ENCODE data around the gene CPED1. TPM values are rescaled to one million over a fixed set of nuclear protein-coding genes. Genes with fewer than 3 reads are reported as not detected.
"Not testable (repeated sequence)": the region's sequence is repeated elsewhere in the genome, so short reads cannot be mapped to it uniquely, and the experiment has no call there.

Gene CPED1
- total and polyA plus RNA-seq, 3 experiments from 2014 or later = 0.09 to 0.27 TPM; not detected in 1

GRCh38 chr7:121304102-121304658 is 315.7 kb downstream of the CPED1 start:
- no peak overlapping the region for H3K27ac Mint-ChIP-seq
- Histone ChIP-seq H3K4me1 (ENCODE audit: insufficient read depth, low read length) (no peaks in the 10 kb centered on the region), H3K27ac (ENCODE audit: low read depth, low read length) (no peak overlapping the region), H3K27me3 (ENCODE audit: insufficient read depth, low read length, poor library complexity, severe bottlenecking) (no peaks in the 10 kb centered on the region), H3K36me3 (ENCODE audit: insufficient read depth, low read length) (no peaks in the 10 kb centered on the region), H3K9me3 (ENCODE audit: low read length) (no peaks in the 10 kb centered on the region), H3K4me3 (ENCODE audit: low read length) (no peak overlapping the region)
- CTCF ChIA-PET = no interaction called here
- no peaks in the 10 kb centered on the region for H3K9me3 Mint-ChIP-seq
- POLR2A ChIA-PET = no interaction called here
- H3K36me3 Mint-ChIP-seq = no peaks in the 10 kb centered on the region
- peaks cover 3 to 50% of the 10 kb centered on the region in 2 donors for H3K27me3 Mint-ChIP-seq
- no peak overlapping the region for H3K4me3 Mint-ChIP-seq
- no peaks in the 10 kb centered on the region for H3K4me1 Mint-ChIP-seq
- no peak for DNase-seq

GRCh38 chr7:121305109-121305508 is 316.6 kb downstream of the CPED1 start:
- POLR2A ChIA-PET = no interaction called here
- DNase-seq = no peak
- Mint-ChIP-seq H3K27me3 (peaks cover 8 to 52% of the 10 kb centered on the region in 2 donors), H3K36me3 (no peaks in the 10 kb centered on the region), H3K4me3 (no peak overlapping the region), H3K9me3 (no peaks in the 10 kb centered on the region), H3K27ac (no peak overlapping the region), H3K4me1 (no peaks in the 10 kb centered on the region)
- Histone ChIP-seq H3K4me1 (ENCODE audit: insufficient read depth, low read length) (no peaks in the 10 kb centered on the region), H3K36me3 (ENCODE audit: insufficient read depth, low read length) (no peaks in the 10 kb centered on the region), H3K4me3 (ENCODE audit: low read length) (no peak overlapping the region), H3K27me3 (ENCODE audit: insufficient read depth, low read length, poor library complexity, severe bottlenecking) (no peaks in the 10 kb centered on the region), H3K9me3 (ENCODE audit: low read length) (no peaks in the 10 kb centered on the region), H3K27ac (ENCODE audit: low read depth, low read length) (no peak overlapping the region)
- CTCF ChIA-PET = no interaction called here

GRCh38 chr7:121306565-121306964 is 318.1 kb downstream of the CPED1 start:
- Histone ChIP-seq H3K4me1 (ENCODE audit: insufficient read depth, low read length) (no peaks in the 10 kb centered on the region), H3K27ac (ENCODE audit: low read depth, low read length) (no peak overlapping the region), H3K27me3 (ENCODE audit: insufficient read depth, low read length, poor library complexity, severe bottlenecking) (no peaks in the 10 kb centered on the region), H3K36me3 (ENCODE audit: insufficient read depth, low read length) (no peaks in the 10 kb centered on the region), H3K9me3 (ENCODE audit: low read length) (no peaks in the 10 kb centered on the region), H3K4me3 (ENCODE audit: low read length) (no peak overlapping the region)
- Mint-ChIP-seq H3K9me3 (no peaks in the 10 kb centered on the region), H3K4me3 (no peak overlapping the region), H3K27me3 (peaks cover 8 to 46% of the 10 kb centered on the region in 2 donors), H3K4me1 (no peaks in the 10 kb centered on the region), H3K36me3 (no peaks in the 10 kb centered on the region), H3K27ac (no peak overlapping the region)
- ChIA-PET POLR2A (no interaction called here), CTCF (no interaction called here)
- DNase-seq = no peak

- no peak overlapping the region for H3K27ac ChIP-seq (ENCODE audit: low read depth, low read length)
- H3K4me1 Mint-ChIP-seq = no peaks in the 10 kb centered on the region
- no peaks in the 10 kb centered on the region for H3K9me3 ChIP-seq (ENCODE audit: low read length)
- H3K27ac Mint-ChIP-seq = no peak overlapping the region
- H3K36me3 ChIP-seq (ENCODE audit: insufficient read depth, low read length) = no peaks in the 10 kb centered on the region
- no peaks in the 10 kb centered on the region for H3K27me3 ChIP-seq (ENCODE audit: insufficient read depth, low read length, poor library complexity, severe bottlenecking)
- no peak overlapping the region for H3K4me3 ChIP-seq (ENCODE audit: low read length)
- H3K9me3 Mint-ChIP-seq = no peaks in the 10 kb centered on the region
- H3K36me3 Mint-ChIP-seq = no peaks in the 10 kb centered on the region
- H3K4me3 Mint-ChIP-seq = no peak overlapping the region
- H3K27me3 Mint-ChIP-seq = peaks cover 8 to 42% of the 10 kb centered on the region in 2 donors
- H3K4me1 ChIP-seq (ENCODE audit: insufficient read depth, low read length) = no peaks in the 10 kb centered on the region
- DNase-seq = no peak
- ChIA-PET CTCF (no interaction called here), POLR2A (no interaction called here)
These were observed 318.6 kb downstream of the CPED1 start for GRCh38 chr7:121307021-121307574.

GRCh38 chr7:121313220-121313792 is 324.8 kb downstream of the CPED1 start:
- Histone ChIP-seq H3K4me3 (ENCODE audit: low read length) (no peak overlapping the region), H3K36me3 (ENCODE audit: insufficient read depth, low read length) (no peaks in the 10 kb centered on the region), H3K27ac (ENCODE audit: low read depth, low read length) (no peak overlapping the region), H3K27me3 (ENCODE audit: insufficient read depth, low read length, poor library complexity, severe bottlenecking) (no peaks in the 10 kb centered on the region), H3K4me1 (ENCODE audit: insufficient read depth, low read length) (no peaks in the 10 kb centered on the region), H3K9me3 (ENCODE audit: low read length) (no peaks in the 10 kb centered on the region)
- H3K4me3 Mint-ChIP-seq = no peak overlapping the region
- POLR2A ChIA-PET = no interaction called here
- no peaks in the 10 kb centered on the region for H3K9me3 Mint-ChIP-seq
- peaks cover 5 to 9% of the 10 kb centered on the region in 2 donors for H3K27me3 Mint-ChIP-seq
- H3K36me3 Mint-ChIP-seq = no peaks in the 10 kb centered on the region
- CTCF ChIA-PET = no interaction called here
- DNase-seq = no peak
- H3K4me1 Mint-ChIP-seq = peaks cover 0 to 8% (median 0%) of the 10 kb centered on the region in 3 donors
- H3K27ac Mint-ChIP-seq = no peak overlapping the region

GRCh38 chr7:121313793-121314676 is 325.5 kb downstream of the CPED1 start:
- Histone ChIP-seq H3K9me3 (ENCODE audit: low read length) (no peaks in the 10 kb centered on the region), H3K4me1 (ENCODE audit: insufficient read depth, low read length) (no peaks in the 10 kb centered on the region), H3K36me3 (ENCODE audit: insufficient read depth, low read length) (no peaks in the 10 kb centered on the region), H3K4me3 (ENCODE audit: low read length) (no peak overlapping the region), H3K27ac (ENCODE audit: low read depth, low read length) (no peak overlapping the region), H3K27me3 (ENCODE audit: insufficient read depth, low read length, poor library complexity, severe bottlenecking) (no peaks in the 10 kb centered on the region)
- Mint-ChIP-seq H3K9me3 (no peaks in the 10 kb centered on the region), H3K4me1 (peaks cover 0 to 8% (median 0%) of the 10 kb centered on the region in 3 donors), H3K27me3 (peaks cover 4 to 5% of the 10 kb centered on the region in 2 donors), H3K36me3 (no peaks in the 10 kb centered on the region), H3K4me3 (peak overlapping the region in 2 of 7 donors; percentile 3 to 33), H3K27ac (no peak overlapping the region)
- ChIA-PET POLR2A (no interaction called here), CTCF (no interaction called here)
- no peak for DNase-seq

- H3K4me3 Mint-ChIP-seq; H3K36me3 ChIP-seq (ENCODE audit: insufficient read depth, low read length); H3K9me3 Mint-ChIP-seq; H3K9me3 ChIP-seq (ENCODE audit: low read length); H3K27me3 ChIP-seq (ENCODE audit: insufficient read depth, low read length, poor library complexity, severe bottlenecking); H3K27me3 Mint-ChIP-seq; H3K27ac Mint-ChIP-seq; CTCF ChIA-PET; H3K27ac ChIP-seq (ENCODE audit: low read depth, low read length); H3K4me1 Mint-ChIP-seq; H3K4me3 ChIP-seq (ENCODE audit: low read length); DNase-seq; POLR2A ChIA-PET; H3K4me1 ChIP-seq (ENCODE audit: insufficient read depth, low read length); H3K36me3 Mint-ChIP-seq: not testable (repeated sequence)
These were observed 326.7 kb downstream of the CPED1 start for GRCh38 chr7:121315170-121315569.

- no peak overlapping the region for H3K4me3 Mint-ChIP-seq
- ChIA-PET POLR2A (no interaction called here), CTCF (no interaction called here)
- Histone ChIP-seq H3K9me3 (ENCODE audit: low read length) (no peaks in the 10 kb centered on the region), H3K4me3 (ENCODE audit: low read length) (no peak overlapping the region), H3K27me3 (ENCODE audit: insufficient read depth, low read length, poor library complexity, severe bottlenecking) (no peaks in the 10 kb centered on the region), H3K4me1 (ENCODE audit: insufficient read depth, low read length) (no peaks in the 10 kb centered on the region), H3K27ac (ENCODE audit: low read depth, low read length) (no peak overlapping the region), H3K36me3 (ENCODE audit: insufficient read depth, low read length) (no peaks in the 10 kb centered on the region)
- peaks cover 18 to 25% of the 10 kb centered on the region in 2 donors for H3K27me3 Mint-ChIP-seq
- no peak for DNase-seq
- H3K36me3 Mint-ChIP-seq = no peaks in the 10 kb centered on the region
- no peaks in the 10 kb centered on the region for H3K4me1 Mint-ChIP-seq
- H3K9me3 Mint-ChIP-seq = no peaks in the 10 kb centered on the region
- no peak overlapping the region for H3K27ac Mint-ChIP-seq
These were observed 333.9 kb downstream of the CPED1 start for GRCh38 chr7:121322460-121322859.

All from CD8-positive, alpha-beta memory T cell (primary cell).